Erythroblast (primary cell): ENCODE data around the gene MBD1.

ENCODE experiments used
- GATA1 ChIP-seq: IDR thresholded peaks from 2 replicates; pipeline ENCODE4 v1.6.1; 2011; ENCODE audit warnings: low read depth, mild to moderate bottlenecking, control low read depth, low read length, moderate library complexity
- POLR2A ChIP-seq: IDR thresholded peaks from 2 replicates; pipeline ENCODE4 v1.6.1; 2011; ENCODE audit warnings: mild to moderate bottlenecking, low read length

- TF ChIP-seq POLR2A (no peak), GATA1 (no peak)
These were observed 5.7 kb upstream of the MBD1 start for GRCh38 chr18:50287028-50287440.
